Kidney epithelial cell (primary cell): ENCODE measurements around the gene AREL1. TPM values are rescaled to one million over a fixed set of nuclear protein-coding genes. Genes with fewer than 3 reads are reported as not detected.

ENCODE experiments used
- DNase-seq: peaks from one replicate; pipeline ENCODE4 v3.0.0-alpha.2; 2010; ENCODE audit warnings: low read depth
- H3K27me3 ChIP-seq: 2 replicates; pipeline ENCODE4 v1.6.0; 2011; ENCODE audit warnings: low read length; ENCODE audit not compliant: control insufficient read depth, insufficient read depth
- H3K36me3 ChIP-seq: 2 replicates; pipeline ENCODE4 v1.5.1; 2011; ENCODE audit warnings: low read length; ENCODE audit not compliant: control insufficient read depth, insufficient read depth
- H3K4me3 ChIP-seq: 2 replicates; pipeline ENCODE4 v1.5.1; 2011; ENCODE audit warnings: low read depth, mild to moderate bottlenecking, control low read depth, low read length
- CTCF ChIP-seq: IDR thresholded peaks from 2 replicates; pipeline ENCODE4 v1.5.1; 2011; ENCODE audit warnings: mild to moderate bottlenecking, moderate library complexity, low read length, control low read depth, inconsistent platforms; ENCODE audit not compliant: insufficient read depth, poor library complexity, severe bottlenecking
- total RNA-seq: library from RNA; depleted of rRNA; stranded (reverse); fragments of >200 nt; gene quantifications from 2 replicates; pipeline ENCODE4 v1.2.3, GENCODE V29; 2015

Gene AREL1
- total RNA-seq, 1 donor from 2014 or later, result 40.2 TPM

GRCh38 chr14:74615735-74616134, 97.1 kb downstream of the AREL1 start:
- no peak for TF ChIP-seq CTCF
- Histone ChIP-seq H3K36me3 (no peaks in the 10 kb centered on the region), H3K4me3 (no peak overlapping the region), H3K27me3 (no peaks in the 10 kb centered on the region)
- no peak for DNase-seq

GRCh38 chr14:74614508-74615495, 98.1 kb downstream of the AREL1 start:
- no peak for TF ChIP-seq CTCF
- no peaks in the 10 kb centered on the region for H3K36me3 ChIP-seq
- no peak for DNase-seq
- no peaks in the 10 kb centered on the region for H3K27me3 ChIP-seq
- H3K4me3 ChIP-seq, result no peak overlapping the region

- Histone ChIP-seq H3K4me3 (peak overlapping the region; percentile 0), H3K27me3 (no peaks in the 10 kb centered on the region), H3K36me3 (no peaks in the 10 kb centered on the region)
- TF ChIP-seq CTCF, result no peak
- no peak for DNase-seq
Measured at GRCh38 chr14:74613211-74613914, 99.5 kb downstream of the AREL1 start.

- Histone ChIP-seq H3K36me3 (no peaks in the 10 kb centered on the region), H3K4me3 (peak overlapping the region; percentile 60), H3K27me3 (no peaks in the 10 kb centered on the region)
- DNase-seq, result no peak
- TF ChIP-seq CTCF, result peak; percentile 38
Measured at GRCh38 chr14:74612350-74613021, 100.4 kb downstream of the AREL1 start.

- Histone ChIP-seq H3K4me3 (peak within 1 kb of the TSS; percentile 60), H3K27me3 (no peaks in the 10 kb centered on the region), H3K36me3 (no peaks in the 10 kb centered on the region)
- DNase-seq, result no peak
- TF ChIP-seq CTCF, result no peak
Measured at GRCh38 chr14:74611650-74612349, 101.1 kb downstream of the AREL1 start, which contains the start of gene LTBP2. Gene LTBP2, minus strand, starts transcription at chr14:74612237. Its CDS starts 293 bp downstream, at chr14:74611944.
